SU-DHL-6 (cell line): ENCODE measurements around the gene FBXL16.

Source experiments
- EZH2phosphoT487 ChIP-seq: fragments of 200-600 bp; sonication (generic), shearing (Covaris generic); conservative IDR thresholded peaks from 2 replicates; pipeline ENCODE4 v1.6.1; 2018; ENCODE audit warnings: mild to moderate bottlenecking, antibody characterized with exemption, low read length, moderate library complexity, mixed read lengths
- TF ChIP-seq, protein P1 (sequence below): fragments of 200-600 bp; sonication (generic); IDR thresholded peaks from one replicate; pipeline ENCODE4 v1.5.1; 2017; ENCODE audit warnings: antibody characterized with exemption, mild to moderate bottlenecking, low read length, moderate library complexity; ENCODE audit not compliant: insufficient read depth, poor library complexity, severe bottlenecking

GRCh38 chr16:678858-679813 lies 26.5 kb downstream of the FBXL16 start:
- TF ChIP-seq, protein P1, sequence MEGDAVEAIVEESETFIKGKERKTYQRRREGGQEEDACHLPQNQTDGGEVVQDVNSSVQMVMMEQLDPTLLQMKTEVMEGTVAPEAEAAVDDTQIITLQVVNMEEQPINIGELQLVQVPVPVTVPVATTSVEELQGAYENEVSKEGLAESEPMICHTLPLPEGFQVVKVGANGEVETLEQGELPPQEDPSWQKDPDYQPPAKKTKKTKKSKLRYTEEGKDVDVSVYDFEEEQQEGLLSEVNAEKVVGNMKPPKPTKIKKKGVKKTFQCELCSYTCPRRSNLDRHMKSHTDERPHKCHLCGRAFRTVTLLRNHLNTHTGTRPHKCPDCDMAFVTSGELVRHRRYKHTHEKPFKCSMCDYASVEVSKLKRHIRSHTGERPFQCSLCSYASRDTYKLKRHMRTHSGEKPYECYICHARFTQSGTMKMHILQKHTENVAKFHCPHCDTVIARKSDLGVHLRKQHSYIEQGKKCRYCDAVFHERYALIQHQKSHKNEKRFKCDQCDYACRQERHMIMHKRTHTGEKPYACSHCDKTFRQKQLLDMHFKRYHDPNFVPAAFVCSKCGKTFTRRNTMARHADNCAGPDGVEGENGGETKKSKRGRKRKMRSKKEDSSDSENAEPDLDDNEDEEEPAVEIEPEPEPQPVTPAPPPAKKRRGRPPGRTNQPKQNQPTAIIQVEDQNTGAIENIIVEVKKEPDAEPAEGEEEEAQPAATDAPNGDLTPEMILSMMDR: no peak
- TF ChIP-seq EZH2phosphoT487: no peak
